Measurements from ENCODE around the gene NELL1.

DNA sequence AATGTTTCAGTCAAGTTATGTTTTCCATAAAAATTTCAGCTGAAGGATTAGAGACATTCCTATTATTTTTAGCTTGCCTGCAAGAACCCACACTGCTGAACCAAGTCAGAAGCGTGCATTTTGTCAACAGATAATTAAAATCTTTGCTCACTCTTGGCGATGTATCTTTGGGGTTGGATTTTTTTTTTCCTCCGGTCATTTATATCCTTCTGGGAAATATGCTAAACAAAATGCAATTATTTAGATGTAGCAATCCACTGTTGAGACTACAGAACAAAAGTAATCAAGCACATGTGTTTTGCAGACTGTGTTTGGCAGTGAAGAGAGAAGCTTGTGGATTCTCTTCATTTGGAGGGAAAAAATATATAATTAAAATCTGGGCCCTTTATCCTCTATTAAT lies 15.3 kb upstream of the NELL1 start:
- TF ChIP-seq POLR2AphosphoS5 (IDR thresholded peaks at IDR 0.05) (no peak), POLR2A (IDR thresholded peaks at IDR 0.05) (no peak)

Measured in prostate gland (tissue), 1 donor.